GM21529 (cell line): Measurements from ENCODE around the gene CALU.

Experiments used
- ATAC-seq: cut with Tn5 transposase; IDR thresholded peaks from one replicate; pipeline ENCODE4 v1.9.1; 2021; ENCODE audit not compliant: unreplicated experiment

The CALU gene

DNA sequence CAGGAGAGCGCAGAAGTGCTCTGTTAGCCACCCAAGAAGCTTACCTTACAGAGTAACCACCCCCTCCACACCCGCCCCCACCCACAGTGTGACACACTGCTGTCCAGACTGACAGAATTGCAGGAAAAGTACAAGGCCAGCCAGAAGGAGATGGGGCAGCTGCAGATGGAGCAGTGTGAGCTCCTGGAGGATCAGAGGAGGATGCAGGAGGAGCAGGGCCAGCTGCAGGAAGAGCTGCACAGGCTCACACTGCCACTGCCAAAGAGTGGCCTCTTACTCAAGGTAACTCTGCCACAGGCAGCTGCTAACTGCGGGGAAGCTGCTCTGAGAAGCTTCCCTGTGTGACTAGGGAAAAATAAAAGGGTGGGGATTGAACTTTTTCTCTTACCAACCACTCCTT is 70.2 kb downstream of the CALU start:
- no peak for ATAC-seq

DNA sequence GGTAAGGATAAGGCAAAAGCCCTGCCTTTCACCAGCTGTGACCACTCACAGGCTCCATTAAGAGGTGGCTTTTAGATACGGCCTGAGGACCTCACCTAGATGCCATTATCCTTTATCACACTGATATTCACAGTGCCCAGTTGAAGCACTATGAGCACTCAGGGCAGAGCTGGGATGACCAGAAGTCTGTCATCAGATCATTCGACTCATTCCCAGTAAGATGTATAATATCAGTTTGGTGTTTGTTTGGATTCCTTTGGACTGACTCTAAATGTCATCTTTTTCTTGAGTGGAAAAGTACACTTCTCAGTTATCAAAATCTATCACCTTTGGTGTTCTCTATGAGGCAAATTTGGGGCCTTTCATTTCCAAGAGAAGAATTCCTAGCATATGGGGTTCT is 71.3 kb downstream of the CALU start:
- no peak for ATAC-seq

DNA sequence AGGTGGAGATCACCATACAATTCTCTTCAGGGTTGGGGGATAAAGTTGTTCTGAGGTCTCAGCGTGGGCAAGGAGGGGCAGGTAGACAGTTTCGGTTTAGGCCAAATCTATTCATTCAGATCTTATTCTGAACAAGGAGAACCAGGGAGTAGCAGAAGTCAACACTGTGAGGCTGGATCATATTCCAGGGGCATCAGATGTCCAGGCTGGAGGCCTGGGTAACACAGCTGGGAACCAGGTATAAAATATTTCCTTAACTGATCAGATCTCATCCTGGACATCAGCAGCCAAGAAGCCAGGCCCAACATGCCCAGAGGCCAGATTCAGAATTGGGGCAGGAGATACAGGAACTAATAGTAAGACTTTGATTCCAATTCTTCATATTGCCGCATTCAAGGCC is 71.8 kb downstream of the CALU start:
- ATAC-seq, result no peak

DNA sequence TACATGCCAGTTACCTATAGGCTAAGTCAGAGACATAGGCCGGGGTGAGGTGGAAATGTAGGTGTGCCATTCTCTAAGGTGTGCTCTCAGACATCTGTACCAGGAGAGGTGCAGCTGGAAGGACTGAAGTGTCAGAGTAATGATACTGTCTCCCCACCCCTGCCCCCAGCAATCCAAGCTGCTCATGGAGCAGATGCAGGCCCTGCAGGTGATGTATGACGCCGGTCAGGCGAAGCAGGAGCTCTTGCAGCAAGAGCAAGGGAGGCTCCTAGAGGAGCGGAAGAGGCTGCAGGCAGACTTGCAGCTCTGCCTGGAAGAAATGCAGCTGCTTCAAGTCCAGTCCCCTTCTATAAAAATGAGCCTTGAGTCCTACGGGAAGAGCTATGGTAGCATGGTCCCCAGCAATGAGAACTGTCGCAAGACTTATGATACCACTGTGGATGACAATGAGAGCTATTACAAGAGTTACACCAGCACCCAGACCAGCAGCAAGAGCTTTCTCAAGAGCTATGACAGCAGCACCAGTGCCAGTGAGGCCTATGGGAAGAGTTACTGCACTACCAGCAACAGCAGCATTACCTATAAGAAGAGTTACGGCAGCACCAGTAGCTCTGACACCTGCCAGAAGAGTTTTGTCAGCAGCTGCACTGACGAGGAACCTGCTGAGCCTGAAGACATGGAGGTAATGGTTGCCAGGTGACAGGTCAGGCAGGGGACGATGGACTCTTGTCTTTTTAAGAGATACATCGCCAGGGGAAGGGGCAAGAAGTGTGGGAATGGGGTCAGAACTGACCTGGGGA is 72.7 kb downstream of the CALU start:
- ATAC-seq, result no peak

DNA sequence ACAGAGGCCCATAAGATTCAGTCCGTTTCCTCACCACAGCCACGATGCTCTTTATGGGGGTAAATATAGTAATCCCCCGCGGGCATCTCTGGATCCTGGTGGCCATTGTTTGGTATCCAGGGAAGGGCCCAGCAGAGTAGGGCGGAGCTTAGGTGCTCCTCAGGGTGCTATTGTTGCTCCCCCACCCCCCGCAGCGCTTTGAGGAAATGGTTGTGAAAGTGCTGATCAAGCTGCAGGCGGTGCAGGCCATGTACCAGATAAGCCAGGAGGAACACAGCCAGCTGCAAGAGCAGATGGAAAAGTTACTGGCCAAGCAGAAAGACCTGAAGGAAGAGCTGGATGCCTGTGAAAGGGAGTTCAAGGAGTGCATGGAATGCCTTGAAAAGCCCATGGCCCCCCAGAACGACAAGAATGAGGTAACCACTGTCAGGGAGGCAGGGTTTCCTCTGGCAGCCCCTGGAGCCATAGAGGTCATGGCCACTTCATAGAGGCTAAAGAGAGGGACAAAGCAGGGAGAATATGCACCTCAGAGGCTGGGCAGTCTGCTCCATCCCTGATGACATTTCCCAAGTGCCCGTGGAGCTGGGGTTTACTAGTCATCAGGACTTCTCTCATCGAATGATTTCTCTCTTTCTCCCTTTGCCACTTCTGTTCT is 73.5 kb downstream of the CALU start:
- ATAC-seq, result no peak

DNA sequence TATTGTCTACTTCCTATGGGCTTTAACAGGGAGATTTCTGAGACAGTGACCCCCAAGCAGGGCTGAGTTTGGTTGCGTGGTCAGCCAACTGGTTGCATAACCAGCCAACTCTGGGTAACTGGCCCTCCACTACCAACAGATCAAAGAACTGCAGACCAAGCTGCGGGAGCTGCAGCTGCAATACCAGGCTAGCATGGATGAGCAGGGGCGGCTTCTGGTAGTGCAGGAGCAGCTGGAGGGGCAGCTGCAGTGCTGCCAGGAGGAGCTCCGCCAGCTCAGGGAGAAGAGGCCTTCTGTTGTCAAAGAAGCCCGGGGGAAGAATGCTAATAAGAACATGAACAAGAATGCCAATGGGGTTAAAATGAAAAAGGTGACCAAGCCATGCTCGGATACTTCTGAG is 75.3 kb downstream of the CALU start:
- ATAC-seq, result no peak

DNA sequence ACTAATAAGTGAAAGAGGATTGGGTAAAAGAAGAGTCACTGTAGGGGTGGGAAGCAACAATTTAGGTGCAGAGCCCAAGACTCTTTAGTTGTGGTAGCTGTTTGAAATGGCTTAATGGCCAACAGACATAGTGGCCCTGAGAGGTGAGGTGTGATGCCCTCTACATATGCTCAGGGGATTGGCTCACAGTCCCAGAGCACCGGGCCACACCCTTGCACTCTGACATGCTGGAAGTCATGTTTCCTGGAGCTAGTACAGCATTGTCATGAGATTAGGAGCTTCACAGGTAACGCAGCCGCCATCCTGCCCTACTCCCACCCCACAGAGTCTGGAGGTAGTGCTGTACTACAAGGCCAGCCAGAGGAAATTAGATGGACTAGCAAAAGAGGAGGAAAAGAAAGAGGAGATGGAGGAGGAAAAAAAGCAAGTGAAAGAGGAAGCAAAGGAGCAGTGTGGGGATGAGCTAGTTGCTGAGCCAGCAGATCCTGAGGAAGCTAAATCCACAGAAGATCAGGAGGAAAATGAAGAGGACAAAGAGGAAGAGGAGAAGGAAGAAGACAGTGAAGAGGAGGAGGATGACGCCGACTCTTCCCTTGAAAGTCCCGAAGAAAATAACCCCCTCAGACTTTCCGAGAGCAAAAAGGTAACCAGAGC is 76.3 kb downstream of the CALU start:
- ATAC-seq, result no peak

DNA sequence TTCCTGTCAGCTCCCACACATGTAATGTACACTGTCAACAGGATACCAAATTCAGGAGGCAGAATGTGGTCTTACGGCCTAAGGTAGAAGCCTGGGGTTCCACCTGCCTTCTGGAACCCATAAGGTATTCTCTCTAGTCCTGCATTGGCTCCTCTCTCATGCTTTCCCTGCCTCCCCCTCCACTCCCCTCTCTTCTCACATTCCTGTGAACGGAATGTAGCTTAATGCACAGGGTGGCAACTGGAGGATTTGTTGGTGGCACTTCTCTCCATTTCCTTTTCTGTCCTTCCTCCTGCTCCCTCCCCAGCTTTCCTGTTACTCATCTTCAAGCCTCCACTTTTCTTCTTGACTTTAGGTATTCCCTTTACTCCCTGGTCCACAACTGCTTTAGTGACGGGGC is 79.5 kb downstream of the CALU start:
- ATAC-seq, result no peak
